NCI-H69 (cell line): ENCODE results near the gene MT3.
"Not testable (repeated sequence)": the region's sequence is repeated elsewhere in the genome, so short reads cannot be mapped to it uniquely, and the experiment has no call there.

Experiments used
- DNase-seq: peaks from one replicate; lab custom pipeline; 2025; lab: John Stamatoyannopoulos, UW

The MT3 gene

GRCh38 chr16:56610017-56610608 lies 20.8 kb downstream of the MT3 start:
- peak; percentile 82 for DNase-seq

- no peak for DNase-seq
Measured at GRCh38 chr16:56610609-56611111, 21.3 kb downstream of the MT3 start.

DNA sequence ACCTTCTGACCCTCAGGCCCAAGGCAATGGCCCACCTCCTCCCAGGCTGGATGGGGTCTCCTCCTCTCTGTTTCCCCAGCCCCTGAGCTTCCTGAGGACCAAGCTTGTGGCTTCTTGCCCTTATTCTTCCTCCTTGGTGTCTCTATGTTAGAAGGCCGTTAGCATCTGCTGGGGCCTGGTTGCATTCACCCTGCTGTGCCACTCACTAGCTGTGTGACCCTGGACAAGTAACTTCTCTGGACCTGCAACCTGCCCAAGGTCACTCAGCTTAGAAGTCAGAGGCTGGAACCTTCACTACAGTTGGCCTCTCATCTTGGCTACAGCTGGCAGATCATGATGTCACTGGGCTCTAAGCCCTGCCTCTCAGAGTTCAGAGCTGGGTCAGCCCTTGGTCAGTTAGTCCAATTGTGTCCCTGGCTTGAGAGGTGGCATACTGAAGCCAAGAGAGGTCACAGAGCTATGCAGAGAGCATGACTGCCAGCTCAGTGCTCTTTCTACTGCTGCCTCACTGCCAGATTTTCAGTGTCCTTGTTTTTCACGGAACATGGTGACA lies 22.0 kb downstream of the MT3 start:
- DNase-seq = no peak

DNA sequence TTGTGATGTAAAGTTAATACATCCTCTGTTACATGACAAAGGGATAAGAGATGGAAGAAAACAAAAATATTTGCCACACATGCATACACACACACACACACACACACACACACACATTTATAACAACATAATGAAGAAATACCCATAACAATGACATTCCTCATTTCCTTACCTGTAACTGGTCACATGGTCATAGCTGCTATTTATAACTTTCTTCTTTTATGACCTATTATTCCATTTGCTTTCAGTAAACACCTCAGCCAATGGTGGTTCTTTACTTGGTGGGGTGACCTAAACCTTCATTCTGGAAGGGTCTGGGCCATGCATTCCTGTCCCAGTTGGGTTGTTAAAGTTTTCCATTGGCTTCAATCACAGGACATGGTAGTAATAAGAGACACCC lies 24.4 kb downstream of the MT3 start:
- no peak for DNase-seq

GRCh38 chr16:56614549-56614991 lies 25.2 kb downstream of the MT3 start:
- no peak for DNase-seq

GRCh38 chr16:56615353-56615752 lies 26.0 kb downstream of the MT3 start:
- DNase-seq = no peak

DNA sequence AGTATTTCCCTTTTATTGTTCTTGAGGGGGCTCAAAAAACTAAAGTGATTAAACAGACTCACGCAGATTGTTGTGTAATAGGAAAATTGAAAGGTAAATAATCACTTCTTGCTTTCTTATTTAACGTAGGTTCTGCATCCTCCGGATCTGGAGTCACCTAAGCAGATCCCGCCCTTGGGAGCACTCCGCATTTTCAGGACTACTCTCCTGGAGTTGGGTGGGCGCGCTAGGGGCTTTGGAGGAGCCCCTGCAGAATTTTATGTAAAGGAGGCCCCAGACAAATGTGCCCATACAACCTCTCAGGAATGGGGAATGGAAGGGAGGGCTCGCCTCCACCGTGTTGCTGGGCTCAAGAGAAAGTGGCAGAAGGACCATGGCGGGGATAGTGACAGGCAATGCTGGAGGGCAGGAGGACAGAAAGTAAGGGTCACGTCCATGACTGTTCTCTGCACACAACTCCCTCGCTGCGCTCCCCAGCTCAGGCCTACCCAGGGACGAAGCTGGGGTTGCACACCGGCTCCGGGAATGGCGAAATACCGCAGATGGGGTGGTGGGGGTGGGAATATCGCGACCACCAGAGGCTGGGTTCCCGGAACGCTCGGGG lies 27.4 kb downstream of the MT3 start:
- no peak for DNase-seq

DNA sequence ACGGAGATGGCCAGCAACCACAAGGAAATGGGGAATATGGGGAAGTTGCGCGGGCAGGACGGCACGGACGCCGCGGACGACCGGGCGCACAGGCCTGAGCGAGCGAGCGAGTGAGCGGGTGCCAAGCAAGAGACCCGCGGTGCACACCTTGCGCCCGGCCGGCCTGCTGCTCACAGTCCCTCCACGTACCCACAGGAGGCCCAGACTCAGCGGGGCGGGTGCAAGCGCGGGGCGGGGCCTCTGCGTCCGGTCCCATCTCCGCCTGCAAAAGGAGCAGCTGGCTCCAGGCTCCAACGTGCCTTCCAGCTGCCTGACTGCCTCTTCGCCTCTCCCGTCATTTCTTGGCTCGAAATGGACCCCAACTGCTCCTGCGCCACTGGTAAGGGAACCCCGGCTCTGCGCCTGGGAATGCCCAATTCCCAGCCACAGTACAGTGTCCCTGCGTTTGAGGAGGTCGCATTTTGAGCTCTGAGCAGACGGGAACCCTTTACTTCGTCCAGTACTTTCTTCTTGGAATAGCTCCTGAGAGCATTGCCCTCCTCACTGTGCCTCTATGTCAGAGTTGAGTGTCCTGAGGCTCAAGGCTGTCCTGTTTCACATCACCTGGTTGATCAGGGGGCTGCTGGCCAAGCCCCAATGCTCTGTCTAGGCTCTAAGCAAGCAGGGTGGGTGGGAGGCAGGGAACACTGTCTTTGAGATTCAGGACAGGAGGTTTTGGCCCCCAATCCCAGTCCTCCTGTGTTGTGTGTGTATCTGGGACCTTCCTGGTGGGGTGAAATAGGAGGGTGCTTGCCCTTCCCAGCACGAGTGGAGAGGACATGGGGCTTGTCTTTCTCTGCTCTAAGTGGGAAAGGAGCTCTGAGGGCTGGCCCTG lies 28.1 kb downstream of the MT3 start:
- peak; percentile 47 for DNase-seq

GRCh38 chr16:56618138-56618537 lies 28.8 kb downstream of the MT3 start:
- DNase-seq = no peak

DNA sequence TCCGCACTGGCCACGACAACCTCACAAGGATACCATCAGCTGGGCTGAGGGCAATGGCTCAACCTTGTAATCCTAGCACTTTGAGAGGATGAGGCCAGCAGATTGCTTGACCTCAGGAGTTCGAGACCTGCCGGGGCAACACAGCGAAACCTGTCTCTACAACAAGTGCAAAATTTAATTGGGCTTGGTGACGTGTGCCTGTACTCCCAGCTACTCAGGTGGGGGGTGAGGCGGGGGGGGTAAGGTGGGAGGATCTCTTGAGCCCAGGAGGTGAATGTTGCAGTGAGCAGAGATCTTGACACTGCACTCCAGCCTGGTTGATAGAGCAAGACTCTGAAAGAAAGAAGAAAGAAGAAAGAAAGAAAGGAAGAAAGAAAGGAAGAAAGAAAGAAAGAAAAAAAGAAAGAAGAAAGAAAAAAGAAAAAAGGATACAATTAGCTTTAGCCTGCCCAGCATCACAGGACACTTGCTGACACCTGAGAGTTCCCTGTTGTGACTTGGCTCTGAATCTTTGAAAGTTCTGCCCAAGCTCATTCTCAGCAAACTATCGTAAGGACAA lies 31.1 kb downstream of the MT3 start:
- DNase-seq = no peak

DNA sequence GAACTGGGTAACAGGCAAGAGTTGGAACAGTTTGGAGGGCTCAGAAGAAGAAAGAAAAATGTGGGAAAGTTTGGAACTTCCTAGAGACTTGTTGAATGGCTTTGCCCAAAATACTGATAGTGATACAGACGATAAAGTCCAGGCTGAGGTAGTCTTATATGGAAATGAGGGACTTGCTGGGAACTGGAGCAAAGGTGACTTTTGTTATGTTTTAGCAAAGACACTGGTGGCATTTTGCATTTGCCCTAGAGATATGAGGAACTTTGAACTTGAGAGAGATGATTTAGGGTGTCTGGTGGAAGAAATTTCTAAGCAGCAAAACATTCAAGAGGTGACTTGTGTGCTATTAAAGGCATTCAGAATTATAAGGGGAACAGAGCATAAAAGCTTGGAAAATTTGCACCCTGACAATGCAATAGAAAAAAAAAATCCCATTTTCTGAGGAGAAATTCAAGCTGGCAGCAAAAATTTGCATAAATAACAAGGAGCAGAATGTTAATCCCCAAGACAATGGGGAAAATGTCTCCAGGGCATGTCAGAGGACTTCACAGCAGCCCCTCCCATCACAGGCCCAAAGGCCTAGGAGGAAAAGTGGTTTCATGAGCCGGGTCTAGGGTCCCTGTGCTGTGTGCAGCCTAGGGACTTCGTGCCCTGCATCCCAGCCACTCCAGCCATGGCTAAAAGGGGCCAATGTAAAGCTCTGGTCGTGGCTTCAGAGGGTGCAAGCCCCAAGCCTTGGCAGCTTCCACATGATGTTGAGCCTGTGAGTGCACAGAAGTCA lies 32.5 kb downstream of the MT3 start:
- not testable (repeated sequence) for DNase-seq

DNA sequence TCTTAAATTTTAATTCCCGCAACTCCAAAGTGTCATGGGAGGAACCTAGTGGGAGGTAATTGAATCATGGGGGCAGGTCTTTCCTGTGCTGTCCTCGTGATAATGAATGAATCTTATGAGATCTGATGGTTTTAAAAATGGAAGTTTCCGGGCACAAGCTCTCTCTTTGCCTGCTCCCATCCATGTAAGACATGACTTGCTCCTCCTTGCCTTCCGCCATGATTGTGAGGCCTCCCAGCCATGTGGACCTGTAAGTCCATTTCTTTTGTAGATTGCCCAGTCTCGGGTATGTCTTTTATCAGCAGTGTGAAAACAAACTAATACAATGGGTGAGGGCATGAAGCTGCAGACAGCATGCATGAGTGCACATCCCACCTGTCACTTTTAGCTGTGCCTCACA lies 33.9 kb downstream of the MT3 start:
- not testable (repeated sequence) for DNase-seq

DNA sequence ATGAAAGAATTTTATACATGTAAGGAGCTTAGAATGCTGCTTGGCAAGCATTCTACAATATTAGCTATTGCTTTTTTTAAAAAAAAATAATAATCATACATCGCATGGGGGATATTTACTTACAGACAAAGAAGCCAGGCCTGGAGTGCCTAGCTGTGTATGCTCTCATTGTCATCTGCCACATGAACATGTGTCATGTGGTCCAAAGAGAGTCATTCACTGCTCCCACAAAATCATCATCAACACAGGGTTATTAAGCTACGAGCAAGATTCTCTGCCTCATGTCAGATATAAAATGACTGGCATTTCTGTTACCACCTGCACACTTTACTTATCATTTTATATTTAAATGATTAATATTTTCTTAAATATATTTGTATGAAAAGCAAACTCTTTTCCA lies 34.3 kb downstream of the MT3 start:
- no peak for DNase-seq

GRCh38 chr16:56625140-56625942 lies 36.0 kb downstream of the MT3 start, which contains the start of gene MT1E:
Gene MT1E (plus strand): TSS chr16:56625781. CDS start chr16:56625852, 71 bp downstream.
- peak; percentile 17 for DNase-seq

- no peak for DNase-seq
Measured at GRCh38 chr16:56625943-56626654, 36.8 kb downstream of the MT3 start.

- DNase-seq = no peak
Measured at GRCh38 chr16:56626685-56627084, 37.4 kb downstream of the MT3 start.

GRCh38 chr16:56628486-56629350 lies 39.4 kb downstream of the MT3 start:
- peak; percentile 43 for DNase-seq

DNA sequence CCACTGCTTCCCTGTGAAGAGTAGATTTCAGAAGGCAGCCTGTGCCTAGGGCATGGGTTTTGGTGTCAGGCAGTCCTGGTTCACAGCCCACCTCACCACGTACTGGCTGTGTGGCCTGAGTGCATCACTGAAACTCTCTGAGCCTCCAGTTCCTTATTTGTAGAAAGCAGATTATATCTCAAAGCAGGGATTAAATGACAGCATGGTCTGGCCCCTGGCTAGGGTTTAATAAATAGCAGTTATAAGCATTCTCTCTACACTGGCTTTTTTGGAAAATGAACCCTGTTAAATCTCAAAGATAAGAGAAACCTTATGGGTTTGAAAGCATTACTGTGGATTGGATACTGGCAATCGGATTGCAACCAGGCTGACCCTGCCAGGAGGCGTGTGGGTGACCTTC lies 40.2 kb downstream of the MT3 start:
- no peak for DNase-seq

GRCh38 chr16:56630134-56630533 lies 40.8 kb downstream of the MT3 start:
- DNase-seq = no peak
